HG02938 (cell line): Measurements from ENCODE around the gene DNM3.

Source experiments
- ATAC-seq: cut with Tn5 transposase; IDR thresholded peaks from one replicate; pipeline ENCODE4 v1.9.1; 2021; ENCODE audit warnings: mild to moderate bottlenecking, moderate library complexity; ENCODE audit not compliant: unreplicated experiment

DNM3 gene

GRCh38 chr1:172089768-172090510, 248.6 kb downstream of the DNM3 start:
- ATAC-seq: no peak

DNA sequence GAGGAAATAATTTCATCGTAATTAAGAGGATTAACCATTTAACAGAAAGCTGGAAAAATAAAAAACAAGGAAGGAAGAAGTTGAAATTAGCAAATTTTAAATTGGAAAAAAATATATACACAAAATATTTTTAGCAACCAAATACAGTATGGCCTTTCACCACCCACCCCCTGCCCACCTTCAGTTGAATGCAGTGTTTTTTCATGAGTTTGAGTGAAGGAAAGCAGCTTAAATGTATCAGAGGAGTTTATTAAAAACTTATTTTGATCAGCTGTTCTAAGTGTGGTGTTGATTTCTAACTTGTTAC, 249.2 kb downstream of the DNM3 start:
- ATAC-seq: no peak

DNA sequence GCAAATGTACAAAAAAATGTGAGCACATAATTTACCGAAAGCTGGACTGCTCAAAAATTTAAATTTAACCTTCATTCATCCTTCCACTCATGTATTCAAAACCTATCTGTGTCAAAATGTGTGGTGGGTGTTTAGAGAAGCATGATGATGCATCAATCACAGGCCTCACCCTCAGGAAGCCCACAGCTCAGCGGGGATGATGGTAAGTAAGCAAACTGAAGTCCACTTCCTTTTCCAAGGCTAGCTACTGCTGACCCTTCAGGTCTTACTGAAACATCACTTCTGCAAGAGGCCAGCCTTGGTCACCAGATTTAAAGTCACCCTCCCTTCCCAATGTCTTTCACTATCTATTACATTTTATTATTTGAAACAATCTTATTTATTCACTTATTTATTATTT, 254.5 kb downstream of the DNM3 start:
- ATAC-seq: no peak

DNA sequence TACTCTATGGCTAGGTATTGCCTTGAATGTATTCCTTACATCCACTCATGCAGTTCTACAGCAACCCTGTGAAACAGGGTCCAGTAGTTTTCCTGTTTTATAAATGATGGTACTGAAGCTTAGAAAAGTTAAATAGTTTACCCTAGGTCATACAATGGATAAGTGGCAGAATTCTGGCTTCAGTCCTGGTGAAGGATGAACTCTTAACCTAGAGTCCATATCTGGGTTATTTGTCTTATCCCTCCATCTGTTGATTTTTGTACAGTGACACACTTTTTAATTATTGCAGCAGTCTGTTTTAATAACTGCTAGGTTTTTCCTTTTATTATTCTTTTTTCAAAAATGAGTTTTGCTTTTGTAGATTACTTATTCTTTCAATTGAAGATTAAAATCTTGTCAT, 263.9 kb downstream of the DNM3 start:
- ATAC-seq: no peak

- ATAC-seq: no peak
Measured at GRCh38 chr1:172107316-172107975, 266.1 kb downstream of the DNM3 start.

DNA sequence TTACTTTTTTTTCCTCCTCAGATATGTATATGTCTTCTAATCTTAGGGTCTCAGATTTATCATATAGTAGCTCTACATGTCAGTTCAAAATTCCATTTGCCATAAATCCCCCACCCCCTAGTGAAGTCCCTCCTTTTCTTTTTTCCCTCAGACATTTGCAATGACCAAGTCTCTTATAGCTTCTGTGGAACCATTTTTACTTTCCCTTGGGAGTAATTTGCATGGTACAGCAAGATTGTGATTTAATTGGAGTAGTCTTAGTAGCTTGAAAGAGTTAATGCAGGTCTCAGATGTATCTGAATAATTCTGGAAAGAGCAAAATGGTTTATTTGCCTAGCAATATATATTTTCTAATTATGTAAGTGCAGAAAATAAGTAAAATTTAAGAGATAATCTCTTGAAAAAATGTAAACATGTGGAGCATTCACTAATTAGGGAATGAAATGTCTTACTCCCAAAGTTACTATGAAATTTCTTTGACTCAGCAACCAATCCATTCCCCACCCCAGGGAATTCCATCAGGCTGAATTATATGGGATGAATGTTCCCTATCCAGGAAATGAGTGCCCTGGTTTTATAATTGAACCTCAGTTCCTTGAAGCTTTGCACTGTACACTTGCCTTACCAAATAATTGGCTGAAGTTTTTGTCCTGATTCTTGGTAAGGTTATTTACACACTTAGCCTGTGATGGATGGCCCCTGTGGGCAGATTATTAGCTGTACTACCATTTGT, 267.0 kb downstream of the DNM3 start:
- no peak for ATAC-seq

DNA sequence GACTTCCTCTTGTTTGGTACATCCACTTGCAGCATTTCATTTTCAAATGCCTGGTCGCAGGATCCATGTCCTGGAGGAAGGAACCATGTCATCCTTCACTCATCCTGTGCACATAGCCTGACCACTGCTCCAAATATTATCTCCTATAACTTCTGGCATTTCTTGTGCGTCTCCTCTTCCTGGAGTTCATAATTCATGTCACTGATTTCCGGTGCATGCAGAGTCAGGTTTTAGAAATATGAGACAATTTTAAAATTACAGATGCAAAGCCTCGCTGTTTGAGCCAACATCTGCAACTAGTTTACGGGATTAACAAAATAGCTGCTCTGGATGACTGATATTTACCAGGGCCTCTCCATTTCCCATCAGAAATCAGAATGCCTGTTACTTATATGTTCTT, 268.1 kb downstream of the DNM3 start:
- ATAC-seq: no peak

GRCh38 chr1:172112576-172112975, 271.3 kb downstream of the DNM3 start:
- ATAC-seq: no peak

DNA sequence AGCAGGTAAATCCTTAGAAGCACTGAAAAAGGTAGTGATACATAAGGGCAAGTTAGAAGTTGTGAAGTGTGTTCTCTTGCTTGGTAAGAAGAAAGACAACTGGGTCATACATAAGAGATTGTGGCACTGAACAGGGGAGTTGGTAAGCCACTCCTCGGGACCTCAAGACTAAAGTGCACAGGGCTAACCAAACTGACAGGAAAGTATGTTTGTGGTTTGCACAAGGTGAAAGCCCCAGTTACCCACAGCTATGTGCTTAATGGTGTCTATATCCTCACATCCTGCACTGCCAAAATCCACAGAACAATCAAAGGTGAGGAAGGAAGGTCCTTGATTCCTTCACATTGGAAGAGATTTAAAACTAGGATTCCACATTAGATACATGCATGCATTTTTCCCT, 276.5 kb downstream of the DNM3 start:
- no peak for ATAC-seq

DNA sequence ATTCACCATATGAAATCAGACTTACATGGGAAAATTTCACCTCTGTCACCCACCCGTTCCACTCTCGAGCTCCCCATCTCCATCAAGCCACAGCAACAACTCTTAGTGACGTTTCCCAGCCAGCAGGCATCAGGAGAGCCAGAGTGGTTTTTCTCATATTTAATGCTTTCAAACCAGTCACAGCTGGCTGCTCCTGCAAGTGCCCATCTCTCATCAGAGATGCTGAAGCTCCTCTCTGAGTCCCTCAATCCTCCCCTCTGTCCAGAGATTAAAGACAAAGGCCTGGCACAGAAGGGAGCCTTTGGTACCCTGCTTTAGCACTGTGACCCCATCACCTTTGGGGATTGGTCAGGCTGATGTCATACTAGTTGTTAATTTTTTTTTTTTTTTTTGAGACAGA, 277.3 kb downstream of the DNM3 start:
- ATAC-seq: no peak

GRCh38 chr1:172119184-172119583, 277.9 kb downstream of the DNM3 start:
- no peak for ATAC-seq

GRCh38 chr1:172120381-172120780, 279.1 kb downstream of the DNM3 start:
- no peak for ATAC-seq

GRCh38 chr1:172121081-172121717, 279.9 kb downstream of the DNM3 start:
- ATAC-seq: no peak

GRCh38 chr1:172122381-172122780, 281.1 kb downstream of the DNM3 start:
- ATAC-seq: no peak

GRCh38 chr1:172125250-172125649, 284.0 kb downstream of the DNM3 start:
- ATAC-seq: no peak

DNA sequence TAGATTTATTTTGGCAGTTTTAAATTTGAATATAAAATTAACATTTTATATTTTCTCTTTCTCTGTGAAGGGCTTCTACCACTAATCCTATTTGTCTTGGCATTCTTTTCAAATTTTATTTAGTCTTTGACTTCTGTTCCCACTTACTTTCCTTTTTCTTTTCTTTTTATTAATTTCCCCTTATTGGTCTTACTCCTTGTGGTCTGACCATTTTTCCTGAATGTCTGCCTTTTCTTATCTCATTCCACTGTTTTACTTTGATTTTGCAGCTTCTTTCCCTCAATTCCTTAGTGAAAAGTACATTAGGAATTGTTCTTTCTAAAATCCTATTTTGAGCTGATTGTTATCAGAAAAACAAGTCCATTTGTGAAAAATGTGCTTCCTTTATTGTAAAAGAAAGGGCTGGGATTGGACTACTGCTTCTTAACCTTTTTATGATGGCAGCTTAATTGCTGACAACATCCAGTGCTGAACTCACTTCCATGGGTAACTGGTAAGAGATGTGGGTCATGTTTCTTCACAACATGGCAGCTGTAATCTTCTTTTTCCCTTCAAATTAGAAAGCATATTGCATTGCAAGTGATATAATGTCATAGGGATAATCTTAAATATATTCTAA, 284.6 kb downstream of the DNM3 start:
- no peak for ATAC-seq

DNA sequence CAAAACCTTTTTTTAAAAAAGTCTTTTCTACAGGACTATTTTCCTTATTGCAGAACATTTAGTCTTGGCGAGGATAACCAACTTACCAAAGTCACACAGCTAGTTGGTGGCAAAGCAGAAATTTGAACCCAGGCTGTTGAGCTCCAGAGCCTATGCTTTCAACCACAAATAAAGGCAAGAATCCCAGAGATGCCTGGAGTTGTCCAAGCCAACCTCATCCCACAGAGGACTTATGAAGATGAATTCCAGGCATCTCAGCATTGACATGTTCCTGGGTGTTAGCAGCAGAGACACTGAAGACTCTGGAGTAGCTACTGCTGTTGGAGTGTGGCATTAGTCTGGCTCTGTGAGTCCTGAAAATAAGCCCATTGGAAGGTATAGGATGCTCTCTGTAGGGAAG, 291.5 kb downstream of the DNM3 start:
- no peak for ATAC-seq

GRCh38 chr1:172134087-172134731, 292.9 kb downstream of the DNM3 start:
- no peak for ATAC-seq

- ATAC-seq: no peak
Measured at GRCh38 chr1:172135076-172135672, 293.9 kb downstream of the DNM3 start.

- no peak for ATAC-seq
Measured at GRCh38 chr1:172135978-172136610, 294.8 kb downstream of the DNM3 start.
